Measurements from ENCODE around the gene GSTM1.
"Not testable (repeated sequence)": the region's sequence is repeated elsewhere in the genome, so short reads cannot be mapped to it uniquely, and the experiment has no call there.

The GSTM1 gene

DNA sequence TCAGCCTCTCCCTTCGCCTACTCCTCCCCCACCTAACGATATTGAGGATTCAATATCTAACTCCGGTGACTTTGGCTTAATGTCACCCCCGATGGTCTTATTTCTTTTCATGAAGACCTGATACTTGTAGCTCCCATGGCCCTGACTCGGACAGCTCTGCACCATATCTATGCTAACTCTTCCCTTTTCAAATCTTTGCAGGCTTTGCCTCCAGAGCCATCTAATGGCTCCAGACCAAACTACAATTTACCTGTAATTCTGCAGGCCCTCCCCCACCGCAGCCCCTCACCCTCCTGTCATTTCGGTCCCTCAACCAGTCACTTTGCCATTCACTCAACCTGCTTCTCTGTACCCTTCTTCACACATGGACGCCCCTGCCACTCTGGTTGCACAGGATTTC is 16.6 kb downstream of the GSTM1 start:
- no peak for DNase-seq

DNA sequence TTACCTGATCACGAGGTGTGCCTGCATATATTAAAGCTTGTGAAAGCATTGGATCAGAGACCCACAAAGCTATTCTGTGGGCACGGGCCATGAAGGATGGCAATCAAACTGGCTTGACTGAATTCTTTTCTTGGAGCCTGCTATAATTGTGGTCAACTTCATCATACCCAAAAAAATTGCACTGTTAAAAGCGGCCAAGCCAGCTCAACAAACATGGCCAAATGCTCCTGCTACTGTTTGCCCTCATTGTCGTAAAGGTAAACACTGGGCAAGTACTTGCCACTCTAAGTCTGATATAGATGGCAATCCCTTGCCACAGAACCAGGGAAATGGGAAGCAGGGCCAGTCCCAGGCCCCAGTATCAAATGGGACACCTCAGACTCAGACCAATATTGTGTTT is 17.8 kb downstream of the GSTM1 start:
- DNase-seq, result no peak

DNA sequence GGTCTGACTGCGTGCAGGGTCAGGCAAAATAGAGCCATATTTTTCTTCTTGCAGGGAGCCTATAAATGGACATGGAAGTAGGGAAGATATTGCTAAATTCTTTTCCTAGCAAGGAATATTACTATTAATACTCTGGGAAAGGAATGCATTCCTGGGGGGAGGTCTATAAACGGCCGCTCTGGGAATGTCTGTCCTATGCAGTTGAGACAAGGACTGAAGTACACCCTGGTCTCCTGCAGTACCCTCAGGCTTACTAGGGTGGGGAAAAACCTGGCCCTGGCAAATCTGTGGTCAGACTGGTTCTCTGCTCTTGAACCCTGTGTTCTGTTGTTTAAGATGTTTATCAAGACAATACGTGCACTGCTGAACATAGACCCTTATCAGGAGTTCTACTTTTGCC is 21.3 kb downstream of the GSTM1 start:
- not testable (repeated sequence) for DNase-seq

DNA sequence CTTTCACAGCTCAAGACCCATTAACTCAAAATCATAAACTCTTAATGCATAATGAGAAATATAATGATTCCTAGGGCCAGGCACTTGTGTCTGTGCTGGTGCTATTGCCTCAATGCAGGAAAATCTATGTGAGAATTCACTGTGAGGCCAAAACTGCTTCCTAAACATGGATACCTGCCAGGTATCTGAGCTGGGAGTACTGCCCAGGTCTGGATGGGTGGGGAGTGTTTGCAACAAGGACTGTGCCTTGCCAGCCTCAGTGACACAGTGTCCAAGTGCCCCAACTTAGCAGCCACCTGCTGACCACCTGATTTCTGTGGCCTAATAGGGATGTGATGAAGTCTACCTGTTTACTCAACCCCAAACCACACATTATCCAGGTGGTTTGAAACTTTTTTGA is 22.2 kb downstream of the GSTM1 start:
- DNase-seq, result not testable (repeated sequence)

DNA sequence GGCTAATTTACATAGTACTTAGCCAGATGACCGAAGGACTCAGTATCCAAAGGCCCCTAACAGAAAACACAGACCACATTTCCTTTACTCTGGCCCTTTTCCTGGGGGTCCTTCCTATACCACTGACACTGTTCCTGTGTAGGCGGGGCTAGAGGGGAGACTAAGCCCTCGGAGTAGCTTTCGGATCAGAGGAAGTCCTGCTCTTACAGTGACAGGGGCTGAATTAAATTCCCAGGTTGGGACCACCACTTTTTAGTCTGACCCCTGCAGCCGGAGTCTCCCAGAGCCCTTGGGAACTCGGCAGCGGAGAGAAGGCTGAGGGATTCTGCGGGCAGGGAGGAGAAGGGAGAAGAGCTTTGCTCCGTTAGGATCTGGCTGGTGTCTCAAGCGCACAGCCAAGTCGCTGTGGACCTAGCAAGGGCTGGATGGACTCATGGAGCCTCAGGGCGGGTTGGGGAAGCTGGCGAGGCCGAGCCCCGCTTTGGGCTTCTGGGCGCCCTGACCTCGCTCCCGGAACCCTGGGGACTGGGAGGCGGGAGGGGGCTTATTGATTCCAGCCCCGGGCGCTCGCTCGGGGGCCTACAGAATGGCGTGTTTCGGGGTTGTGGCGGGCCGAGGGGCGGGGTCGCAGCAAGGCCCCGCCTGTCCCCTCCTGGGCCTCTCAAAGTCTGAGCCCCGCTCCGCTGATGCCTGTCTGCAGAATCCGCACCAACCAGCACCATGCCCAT is 24.1 kb downstream of the GSTM1 start, which contains the start of gene GSTM5:
TSS of gene GSTM5 (plus strand) at position 659 of the 728 bp plus-strand sequence. CDS start at position 721, 62 bp downstream.
- not testable (repeated sequence) for DNase-seq

DNA sequence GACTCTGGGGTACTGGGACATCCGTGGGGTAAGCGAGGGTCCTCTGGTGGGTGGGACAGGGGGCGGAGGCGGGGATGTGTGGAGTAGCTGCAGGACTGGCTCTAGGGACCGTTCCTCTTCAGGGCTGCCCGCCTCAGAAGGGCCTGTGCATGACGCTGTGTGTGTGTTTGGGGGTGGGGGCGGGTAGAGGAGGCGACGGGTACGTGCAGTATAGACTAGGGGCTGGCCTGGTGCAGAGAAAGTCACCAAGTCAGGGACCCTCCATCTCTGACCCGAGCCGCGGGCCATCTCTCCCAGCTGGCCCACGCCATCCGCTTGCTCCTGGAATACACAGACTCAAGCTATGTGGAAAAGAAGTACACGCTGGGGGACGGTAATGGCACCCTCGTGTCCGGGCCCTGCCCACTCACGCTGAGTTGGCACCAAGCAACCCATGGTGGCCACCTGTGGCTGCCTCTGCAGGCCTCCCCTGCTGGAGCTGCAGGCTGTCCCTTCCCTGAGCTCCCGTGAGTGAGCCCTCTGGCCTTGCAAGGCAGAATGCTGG is 24.8 kb downstream of the GSTM1 start:
- no peak for DNase-seq

DNA sequence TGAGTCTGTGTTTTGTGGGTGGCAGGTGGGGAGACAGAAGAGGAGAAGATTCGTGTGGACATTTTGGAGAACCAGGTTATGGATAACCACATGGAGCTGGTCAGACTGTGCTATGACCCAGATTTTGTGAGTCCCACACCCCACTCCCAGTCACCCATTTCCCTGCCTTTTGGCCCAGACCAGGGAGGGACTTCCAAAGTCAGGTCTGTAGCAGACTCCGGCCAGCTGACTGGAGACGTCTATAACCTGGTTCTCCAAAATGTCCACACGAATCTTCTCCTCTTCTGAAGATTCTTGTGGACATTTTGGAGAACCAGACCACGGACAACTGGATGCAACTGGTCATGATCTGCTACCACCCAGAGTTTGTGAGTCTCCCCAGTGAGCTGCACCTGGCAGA is 26.0 kb downstream of the GSTM1 start:
- no peak for DNase-seq

DNA sequence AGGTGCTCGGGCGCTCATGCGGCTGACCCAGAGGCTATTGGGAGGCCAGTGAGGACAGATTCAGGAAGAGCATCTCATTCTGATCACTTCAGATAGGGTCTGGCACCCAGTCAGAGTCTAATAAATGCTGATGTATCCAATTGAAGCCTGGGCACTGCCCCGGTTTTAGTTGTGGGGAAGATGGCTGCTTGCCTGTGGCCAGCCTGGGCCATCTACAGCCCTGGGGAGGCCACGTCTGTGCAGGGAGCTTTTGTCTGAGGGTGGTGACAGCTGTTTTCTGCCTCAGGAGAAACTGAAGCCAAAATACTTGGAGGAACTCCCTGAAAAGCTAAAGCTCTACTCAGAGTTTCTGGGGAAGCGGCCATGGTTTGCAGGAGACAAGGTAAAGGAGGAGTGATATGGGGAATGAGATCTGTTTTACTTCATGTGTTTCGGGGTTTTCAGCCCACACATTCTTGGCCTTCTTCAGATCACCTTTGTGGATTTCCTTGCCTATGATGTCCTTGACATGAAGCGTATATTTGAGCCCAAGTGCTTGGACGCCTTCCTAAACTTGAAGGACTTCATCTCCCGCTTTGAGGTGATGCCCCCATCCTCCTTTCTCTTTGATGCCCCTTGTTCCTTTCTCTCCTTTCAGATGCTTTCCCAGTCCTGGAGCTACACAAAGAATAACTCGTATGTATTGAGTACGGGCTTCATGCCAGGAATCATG is 27.2 kb downstream of the GSTM1 start:
- DNase-seq, result no peak

DNA sequence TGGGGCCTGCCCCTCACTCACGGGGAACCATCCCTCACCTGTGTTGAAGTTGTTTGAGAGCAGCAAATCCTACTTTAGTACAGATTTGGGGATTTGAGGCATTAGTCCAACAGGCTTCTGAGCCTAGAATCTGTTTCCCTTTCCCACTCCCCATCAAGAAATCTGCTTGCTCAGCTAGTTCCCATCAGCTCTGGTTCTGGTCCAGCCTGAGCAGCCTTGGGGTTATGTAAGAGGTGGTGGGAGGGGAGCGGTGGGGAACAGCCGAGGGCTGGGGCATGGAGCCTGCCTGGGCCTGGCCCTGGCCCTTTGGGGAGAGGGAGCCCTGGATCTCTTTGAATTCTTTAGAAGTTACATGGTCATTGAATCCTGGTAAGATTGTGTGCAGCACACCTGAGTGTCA is 28.5 kb downstream of the GSTM1 start:
- DNase-seq, result no peak

DNA sequence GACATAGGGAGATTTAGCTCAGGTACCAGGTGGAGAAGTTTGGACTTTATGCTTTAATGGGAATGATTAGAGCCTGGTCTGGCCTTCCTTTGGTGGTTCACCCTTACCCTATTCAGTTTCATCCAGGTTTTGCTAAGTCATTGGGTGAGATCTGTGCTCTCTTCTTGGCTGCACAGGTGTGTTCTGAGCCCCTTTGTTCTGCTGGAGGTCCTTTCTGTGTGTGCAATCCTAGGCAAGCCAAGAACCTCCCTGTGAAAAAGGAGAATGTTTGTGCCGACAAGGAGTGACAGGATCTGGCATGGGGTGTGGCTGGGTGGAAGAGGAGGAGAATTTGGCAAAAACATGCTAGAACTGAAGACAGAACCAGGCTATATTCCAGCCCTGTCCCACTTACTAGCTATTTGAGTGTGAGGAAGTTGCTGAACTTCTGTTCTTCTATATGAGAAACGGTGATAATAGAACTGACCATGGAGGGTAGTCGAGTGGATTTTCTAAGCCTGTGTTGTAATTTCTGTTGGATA is 29.0 kb downstream of the GSTM1 start:
- no peak for DNase-seq

DNA sequence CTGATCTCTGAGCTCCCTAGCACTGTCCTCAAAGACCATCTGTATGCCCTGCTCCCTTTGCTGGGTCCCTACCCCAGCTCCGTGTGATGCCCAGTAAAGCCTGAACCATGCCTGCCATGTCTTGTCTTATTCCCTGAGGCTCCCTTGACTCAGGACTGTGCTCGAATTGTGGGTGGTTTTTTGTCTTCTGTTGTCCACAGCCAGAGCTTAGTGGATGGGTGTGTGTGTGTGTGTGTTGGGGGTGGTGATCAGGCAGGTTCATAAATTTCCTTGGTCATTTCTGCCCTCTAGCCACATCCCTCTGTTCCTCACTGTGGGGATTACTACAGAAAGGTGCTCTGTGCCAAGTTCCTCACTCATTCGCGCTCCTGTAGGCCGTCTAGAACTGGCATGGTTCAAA is 30.1 kb downstream of the GSTM1 start:
- DNase-seq, result no peak

DNA sequence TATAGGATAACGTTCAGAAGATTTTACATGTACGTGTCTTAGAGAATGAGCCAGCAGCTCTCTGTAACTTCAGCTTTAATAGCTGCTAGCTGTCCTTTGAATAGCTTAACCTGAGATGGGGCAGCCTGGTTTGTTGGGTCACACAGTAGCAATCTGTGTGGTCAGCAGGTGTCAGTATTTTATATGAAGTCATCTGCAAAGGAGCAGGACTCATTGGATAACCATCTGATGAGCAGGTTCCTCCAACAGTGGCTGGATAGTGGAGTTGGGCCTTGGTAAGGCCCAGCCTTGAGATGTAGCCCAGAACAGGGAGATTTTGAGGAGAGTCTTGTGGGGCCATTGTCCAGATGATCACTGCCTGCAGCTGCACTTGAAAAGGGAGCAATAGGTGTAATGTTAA is 30.9 kb downstream of the GSTM1 start:
- no peak for DNase-seq

DNA sequence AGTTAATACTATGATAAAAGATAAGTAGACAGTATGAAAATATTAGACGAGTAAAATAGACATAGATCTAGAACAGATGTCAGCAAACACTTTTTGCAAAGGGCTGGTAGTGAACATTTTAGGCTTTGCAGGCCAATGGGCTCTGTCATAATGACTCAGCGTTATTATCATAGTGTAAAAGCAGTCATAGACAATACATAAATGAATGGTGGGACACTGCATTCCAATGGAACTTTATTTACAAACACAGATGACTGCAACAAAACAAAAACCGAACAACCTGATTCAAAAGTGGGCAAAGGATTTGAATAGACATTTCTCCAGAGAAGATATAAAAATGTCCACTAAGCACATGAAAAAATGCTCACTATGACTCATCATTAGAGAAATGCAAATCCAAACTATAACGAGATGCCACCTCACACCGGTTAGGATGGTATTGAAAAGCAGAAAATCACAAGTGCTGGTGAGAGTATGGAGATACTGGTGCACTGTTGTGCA is 31.8 kb downstream of the GSTM1 start:
- no peak for DNase-seq

DNA sequence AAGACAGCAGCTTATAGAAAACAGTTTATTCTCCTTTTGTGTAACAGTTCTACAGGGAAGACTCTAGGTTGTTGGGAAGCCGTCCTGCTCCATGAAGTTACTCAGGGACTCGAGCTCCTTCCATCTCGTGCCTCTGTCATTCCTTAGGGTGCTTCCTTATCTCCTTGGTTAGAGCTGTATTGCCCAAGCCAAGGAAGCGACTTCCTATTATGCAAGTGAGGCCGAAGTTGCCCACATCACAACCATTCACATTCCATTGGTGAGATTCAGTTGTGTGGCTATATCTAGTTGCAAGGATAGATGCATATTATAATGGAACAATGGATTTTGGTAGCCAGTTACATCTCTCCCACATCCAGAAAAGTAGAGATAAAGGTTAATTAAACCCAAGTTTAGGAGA is 33.4 kb downstream of the GSTM1 start:
- DNase-seq, result no peak

DNA sequence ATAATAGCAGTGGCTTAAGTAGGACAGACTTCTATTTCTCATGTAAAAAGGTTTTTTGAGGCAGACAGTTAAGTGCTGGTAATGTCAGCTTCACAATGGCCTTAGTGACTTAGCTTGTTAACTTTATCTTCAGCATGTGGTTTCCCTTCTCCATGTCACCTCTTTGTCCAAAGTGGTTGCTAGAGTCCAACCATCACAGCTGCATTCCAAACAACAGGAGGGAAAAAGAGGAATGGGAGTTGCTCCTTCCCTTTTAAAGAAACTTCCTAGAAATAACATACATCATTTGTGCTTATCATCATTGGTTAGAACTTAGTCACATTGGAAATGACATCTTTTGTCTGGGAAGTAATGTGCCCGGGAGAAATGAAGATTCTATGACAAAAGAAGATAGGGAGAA is 34.4 kb downstream of the GSTM1 start:
- no peak for DNase-seq

DNA sequence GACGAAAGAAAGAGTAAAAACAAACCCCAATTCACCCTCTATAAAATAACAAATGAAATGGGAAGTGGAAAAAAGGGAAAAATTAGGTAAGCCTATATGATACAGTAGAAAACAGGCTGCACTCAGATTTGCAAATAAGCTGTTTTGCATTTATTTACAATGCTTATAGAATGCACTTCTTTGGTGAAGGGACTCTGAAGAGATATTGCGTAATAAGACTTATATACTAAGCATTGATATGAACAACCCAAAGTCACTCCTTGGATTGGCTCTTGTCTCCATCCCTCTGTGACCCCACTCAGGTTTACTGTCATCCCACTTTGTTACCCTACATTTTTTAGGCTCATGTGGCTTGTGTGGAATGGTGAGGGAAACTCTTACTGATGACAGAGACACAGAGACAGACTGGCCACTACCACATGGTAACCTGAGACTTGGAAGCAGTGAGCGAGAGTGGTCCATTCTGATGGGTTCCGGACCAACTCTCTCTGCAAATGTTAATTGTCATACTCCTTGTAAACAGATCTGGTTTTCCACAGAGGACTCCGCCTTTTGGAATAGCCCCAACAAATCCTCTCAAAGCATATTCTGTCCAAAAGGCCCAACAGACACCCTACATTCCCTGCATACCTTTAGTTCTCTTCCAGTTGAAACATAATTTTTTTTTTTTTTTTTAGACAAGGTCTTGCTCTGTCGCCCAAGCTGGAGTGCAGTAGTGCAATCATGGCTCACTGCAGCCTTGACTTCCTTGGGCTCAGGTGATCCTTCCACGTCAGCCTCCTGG is 35.5 kb downstream of the GSTM1 start:
- DNase-seq, result no peak

DNA sequence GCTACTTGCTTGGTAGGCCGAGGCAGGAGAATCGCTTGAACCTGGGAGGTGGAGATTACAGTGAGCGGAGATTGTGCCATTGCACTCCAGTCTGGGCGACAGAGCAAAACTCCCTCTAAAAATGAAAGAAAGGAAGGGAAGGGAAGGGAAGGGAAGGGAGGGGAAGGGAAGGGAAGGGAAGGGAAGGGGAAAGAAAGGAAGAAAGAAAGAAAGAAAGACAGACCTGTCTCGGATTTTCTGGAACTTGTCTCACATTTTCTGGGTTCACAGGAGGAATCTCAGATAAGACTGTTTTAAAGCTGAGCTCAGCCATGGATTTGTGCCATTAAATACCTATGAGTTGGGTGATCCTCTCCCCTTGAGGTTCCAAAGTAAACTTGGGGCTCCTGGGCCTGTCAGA is 37.3 kb downstream of the GSTM1 start:
- no peak for DNase-seq

DNA sequence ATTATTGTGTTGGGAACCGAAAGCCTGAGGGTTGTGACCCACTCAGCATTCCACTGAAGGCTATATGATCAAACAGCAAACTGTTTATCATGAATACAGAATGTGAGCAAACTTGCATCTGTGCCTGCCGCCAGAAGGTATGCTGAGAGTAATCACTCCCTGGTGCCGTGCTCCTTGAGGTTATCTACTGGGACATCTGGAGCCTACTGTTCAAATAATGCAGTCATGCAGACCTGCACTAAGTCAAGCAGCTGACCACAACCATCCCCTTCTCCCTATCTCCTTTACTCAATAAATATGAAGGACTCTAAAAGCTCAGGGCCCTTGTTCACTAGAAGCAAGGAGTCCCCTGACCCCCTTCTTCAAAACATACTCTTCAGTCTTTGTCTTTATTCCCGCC is 37.9 kb downstream of the GSTM1 start:
- DNase-seq, result no peak

DNA sequence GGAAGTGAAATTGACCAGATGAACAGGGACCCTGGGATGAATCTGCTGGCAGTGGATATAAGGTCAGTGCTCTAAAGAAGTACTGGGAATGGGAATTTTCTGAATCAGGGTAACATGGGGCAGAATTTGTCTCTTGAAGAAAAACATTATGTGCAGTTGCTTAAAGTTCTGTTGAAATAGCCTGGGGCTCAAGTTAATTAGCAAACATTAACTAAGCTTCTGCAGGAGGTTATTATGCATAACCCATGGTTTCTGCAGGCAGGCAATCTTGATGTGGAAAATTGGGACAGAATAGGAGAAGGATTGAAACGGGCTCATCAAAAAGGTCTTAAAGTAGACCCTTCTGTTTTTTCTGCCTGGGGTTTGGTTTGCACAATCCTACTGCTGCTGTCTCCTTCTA is 38.4 kb downstream of the GSTM1 start:
- DNase-seq, result no peak

DNA sequence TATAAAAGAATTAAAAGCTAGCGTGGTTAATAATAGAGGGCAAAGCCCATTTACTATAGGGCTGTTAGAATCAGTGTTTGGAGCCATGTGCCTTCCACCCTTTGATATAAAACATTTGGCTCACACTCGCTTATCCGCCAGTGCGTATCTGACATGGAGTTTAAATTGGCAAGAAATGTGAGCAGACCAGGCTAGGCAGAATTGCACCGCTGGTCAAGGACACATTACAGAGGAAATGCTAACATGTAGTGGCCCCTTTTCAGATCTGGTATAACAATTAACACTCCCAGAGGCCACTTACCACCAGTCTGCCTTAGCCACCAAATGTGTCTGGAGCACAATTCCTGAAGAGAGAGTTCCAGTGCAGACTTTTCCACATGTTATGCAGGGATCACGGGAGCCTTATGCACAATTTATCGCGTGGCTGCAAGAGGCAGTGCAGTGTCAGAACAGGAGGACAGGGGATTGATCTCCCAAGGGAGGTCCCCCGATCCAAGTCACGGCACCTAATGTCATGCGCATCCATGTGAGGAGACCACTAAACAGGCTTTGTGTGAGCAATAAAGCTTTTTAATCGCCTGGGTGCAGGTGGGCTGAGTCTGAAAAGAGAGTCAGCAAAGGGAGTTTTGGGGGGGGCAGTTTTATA is 39.2 kb downstream of the GSTM1 start:
- no peak for DNase-seq

DNA sequence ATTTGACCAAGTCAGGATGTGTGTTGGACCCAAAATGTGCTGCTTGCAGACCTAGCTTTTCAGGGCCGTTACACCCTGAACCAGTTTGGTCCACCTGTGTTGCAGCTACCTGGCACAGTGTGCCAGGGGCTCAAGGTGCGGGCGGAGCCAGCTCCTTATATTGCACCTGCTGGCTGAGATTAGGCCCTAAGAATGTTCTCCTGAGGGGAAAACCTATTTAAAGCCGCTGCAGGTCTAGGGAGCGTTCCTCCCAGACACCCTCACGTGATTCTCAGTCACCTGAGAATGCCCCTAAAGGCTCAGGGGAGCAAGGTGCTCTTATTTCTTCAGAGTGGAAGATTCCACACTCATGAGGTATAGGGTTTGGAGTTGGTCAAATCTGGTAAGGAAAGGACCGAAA is 41.3 kb downstream of the GSTM1 start:
- no peak for DNase-seq

DNA sequence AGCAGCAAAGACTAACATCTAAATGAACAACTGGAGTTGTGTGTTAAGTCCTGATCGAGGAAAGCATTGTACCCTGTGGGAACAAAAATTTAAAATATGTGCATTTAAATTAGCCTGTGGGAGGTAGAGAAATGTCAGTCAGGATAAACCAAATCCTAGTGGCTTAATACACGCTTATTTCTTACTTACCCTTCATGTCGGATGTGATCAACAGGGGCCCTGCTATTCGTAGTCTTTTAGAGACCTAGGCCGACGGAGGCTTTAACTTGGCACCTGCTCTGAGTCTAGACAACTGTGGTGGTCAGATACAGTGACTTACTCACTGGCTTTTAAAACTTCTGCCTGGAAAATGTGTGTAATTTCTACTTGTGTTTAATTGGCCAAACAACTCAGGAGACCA is 43.0 kb downstream of the GSTM1 start:
- DNase-seq, result no peak
